DND-41 (cell line): ENCODE data around the gene ZFHX3.

Experiments used
- CTCF ChIP-seq: IDR thresholded peaks from 2 replicates; pipeline ENCODE4 v1.5.1; 2012; ENCODE audit warnings: borderline replicate concordance, low read length, moderate library complexity, mild to moderate bottlenecking; ENCODE audit not compliant: poor library complexity, severe bottlenecking; ENCODE audit errors: extremely low read depth
- EZH2 ChIP-seq: IDR thresholded peaks from 3 replicates; pipeline ENCODE4 v1.6.1; 2012; ENCODE audit warnings: borderline replicate concordance, low read depth, mild to moderate bottlenecking, moderate library complexity, low read length, inconsistent platforms; ENCODE audit not compliant: severe bottlenecking

DNA sequence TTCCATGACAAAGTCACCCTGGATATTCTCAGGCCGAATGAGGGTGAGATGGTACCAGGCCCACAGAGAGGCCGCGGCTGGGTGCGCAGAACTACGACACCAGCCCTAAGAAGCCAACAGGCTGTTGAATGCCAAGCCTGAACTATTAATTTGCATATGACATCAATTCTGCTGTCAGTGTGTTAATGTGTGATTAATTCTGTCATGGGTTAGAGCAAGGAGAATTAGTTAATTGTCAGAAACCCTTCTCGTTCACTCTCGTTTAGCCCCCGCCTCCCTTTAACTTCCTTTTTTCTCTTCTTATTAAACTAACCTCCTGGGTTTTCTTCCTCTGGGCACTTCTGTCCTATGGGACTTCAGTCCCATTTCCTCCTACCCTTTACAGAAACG lies 123.4 kb downstream of the ZFHX3 start:
- TF ChIP-seq CTCF, result no peak
- TF ChIP-seq EZH2, result no peak
